GM06990 (cell line): ENCODE measurements around the gene AK1.

Experiments used
- DNase-seq: peaks from one replicate; pipeline ENCODE4 v3.0.0-alpha.2; 2011; ENCODE audit not compliant: insufficient read length; ENCODE audit errors: extremely low read depth
- H3K27me3 ChIP-seq: replicated peaks from 2 replicates; pipeline ENCODE4 v1.6.0; 2011; ENCODE audit warnings: low read length; ENCODE audit not compliant: control insufficient read depth, insufficient read depth
- H3K36me3 ChIP-seq: 2 replicates; pipeline ENCODE4 v1.5.1; 2011; ENCODE audit warnings: low read length; ENCODE audit not compliant: control insufficient read depth, insufficient read depth
- H3K4me3 ChIP-seq: replicated peaks from 2 replicates; pipeline ENCODE4 v1.5.1; 2011; ENCODE audit warnings: low read depth, mild to moderate bottlenecking, control low read depth, low read length
- TF ChIP-seq, protein P1 (sequence below): IDR thresholded peaks from 2 replicates; pipeline ENCODE4 v1.5.1; 2011; ENCODE audit warnings: low read length, control low read depth, mild to moderate bottlenecking, inconsistent platforms; ENCODE audit not compliant: insufficient read depth, poor library complexity, severe bottlenecking

The AK1 gene

DNA sequence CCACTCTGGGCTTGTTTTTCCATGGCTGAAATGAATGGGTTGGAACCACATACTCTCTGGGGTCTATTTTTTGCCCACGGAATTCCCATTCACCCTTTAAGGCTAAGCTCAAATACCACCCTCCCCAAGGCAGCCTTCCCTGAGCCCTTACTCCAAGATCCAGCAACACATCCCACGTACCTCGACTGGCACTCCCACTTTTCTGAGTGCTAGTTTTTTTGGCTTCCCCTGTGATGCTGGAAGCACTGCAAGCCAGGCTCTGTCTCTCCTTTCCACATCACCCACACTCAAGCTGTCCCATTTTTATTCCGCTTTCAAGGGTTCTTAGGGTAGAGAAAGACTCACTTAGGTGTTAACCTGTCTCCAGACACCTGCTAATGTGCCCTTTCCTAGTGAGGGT, 15.9 kb upstream of the AK1 start:
- TF ChIP-seq, protein P1, sequence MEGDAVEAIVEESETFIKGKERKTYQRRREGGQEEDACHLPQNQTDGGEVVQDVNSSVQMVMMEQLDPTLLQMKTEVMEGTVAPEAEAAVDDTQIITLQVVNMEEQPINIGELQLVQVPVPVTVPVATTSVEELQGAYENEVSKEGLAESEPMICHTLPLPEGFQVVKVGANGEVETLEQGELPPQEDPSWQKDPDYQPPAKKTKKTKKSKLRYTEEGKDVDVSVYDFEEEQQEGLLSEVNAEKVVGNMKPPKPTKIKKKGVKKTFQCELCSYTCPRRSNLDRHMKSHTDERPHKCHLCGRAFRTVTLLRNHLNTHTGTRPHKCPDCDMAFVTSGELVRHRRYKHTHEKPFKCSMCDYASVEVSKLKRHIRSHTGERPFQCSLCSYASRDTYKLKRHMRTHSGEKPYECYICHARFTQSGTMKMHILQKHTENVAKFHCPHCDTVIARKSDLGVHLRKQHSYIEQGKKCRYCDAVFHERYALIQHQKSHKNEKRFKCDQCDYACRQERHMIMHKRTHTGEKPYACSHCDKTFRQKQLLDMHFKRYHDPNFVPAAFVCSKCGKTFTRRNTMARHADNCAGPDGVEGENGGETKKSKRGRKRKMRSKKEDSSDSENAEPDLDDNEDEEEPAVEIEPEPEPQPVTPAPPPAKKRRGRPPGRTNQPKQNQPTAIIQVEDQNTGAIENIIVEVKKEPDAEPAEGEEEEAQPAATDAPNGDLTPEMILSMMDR = no peak
- Histone ChIP-seq H3K4me3 (no peak overlapping the region), H3K36me3 (peaks cover 36% of the 10 kb centered on the region), H3K27me3 (no peaks in the 10 kb centered on the region)
- no peak for DNase-seq

DNA sequence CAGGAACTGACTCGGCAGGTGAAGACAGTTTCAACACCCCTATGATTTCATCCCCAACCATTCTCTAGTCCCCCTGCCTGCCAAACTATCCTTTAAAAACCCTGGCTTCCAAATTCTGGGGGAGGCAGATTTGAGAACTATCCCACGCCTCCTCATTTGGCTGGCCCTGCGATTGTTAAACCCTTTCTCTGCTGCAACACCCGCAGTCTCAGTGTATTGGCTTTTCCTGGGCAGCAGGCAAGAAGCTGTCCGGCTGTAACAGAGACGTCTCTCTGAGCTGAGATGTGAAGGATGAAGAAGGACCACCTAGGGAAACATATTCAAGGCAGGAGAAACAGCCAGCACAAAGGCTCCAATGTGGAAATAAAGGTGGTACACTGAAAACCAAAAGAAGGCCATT, 15.4 kb upstream of the AK1 start:
- TF ChIP-seq, protein P1 = no peak
- no peak for DNase-seq
- H3K27me3 ChIP-seq = no peaks in the 10 kb centered on the region
- no peak overlapping the region for H3K4me3 ChIP-seq
- peaks cover 36% of the 10 kb centered on the region for H3K36me3 ChIP-seq

DNA sequence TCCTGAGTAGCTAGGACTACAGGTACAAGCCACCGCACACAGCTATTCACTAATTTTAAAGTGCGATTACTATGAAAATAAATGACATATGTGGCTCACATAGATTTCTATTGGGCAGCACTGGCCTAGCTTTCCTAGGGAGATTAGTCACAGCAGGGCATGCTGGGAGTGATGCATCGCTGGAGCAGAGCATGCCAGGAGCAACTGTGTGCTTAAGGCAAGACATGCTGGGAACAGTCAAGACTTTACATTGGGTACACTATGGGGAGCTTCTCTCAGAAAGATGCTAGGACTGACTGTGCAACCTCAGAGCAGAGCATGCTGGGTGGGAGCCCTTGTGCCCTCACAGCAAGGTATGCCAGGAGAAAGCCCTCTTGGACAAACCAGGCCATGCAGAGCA, 12.6 kb upstream of the AK1 start:
- TF ChIP-seq, protein P1 = no peak
- no peaks in the 10 kb centered on the region for H3K27me3 ChIP-seq
- H3K4me3 ChIP-seq = no peak overlapping the region
- H3K36me3 ChIP-seq = peaks cover 33% of the 10 kb centered on the region
- no peak for DNase-seq

DNA sequence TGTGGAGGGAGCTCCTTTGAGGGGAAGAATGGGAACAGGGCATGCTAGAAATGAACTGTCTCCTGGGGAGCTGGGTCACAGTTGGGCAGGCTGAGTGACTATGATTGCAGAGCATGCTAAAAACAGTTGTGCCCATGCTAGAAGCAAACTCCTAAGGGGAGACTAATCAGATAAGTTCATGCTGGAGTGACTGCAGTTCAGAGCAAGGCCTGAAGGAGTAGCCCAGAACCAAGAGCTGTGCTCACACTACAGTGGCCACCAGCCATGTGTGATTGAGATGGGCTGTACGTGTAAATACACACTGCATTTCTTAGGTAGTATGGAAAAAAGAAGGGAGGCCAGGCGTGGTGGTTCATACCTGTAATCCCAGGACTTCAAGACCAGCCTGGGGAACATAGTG, 10.3 kb upstream of the AK1 start:
- Histone ChIP-seq H3K36me3 (peaks cover 14% of the 10 kb centered on the region), H3K4me3 (no peak overlapping the region), H3K27me3 (no peaks in the 10 kb centered on the region)
- TF ChIP-seq, protein P1 = no peak
- no peak for DNase-seq

DNA sequence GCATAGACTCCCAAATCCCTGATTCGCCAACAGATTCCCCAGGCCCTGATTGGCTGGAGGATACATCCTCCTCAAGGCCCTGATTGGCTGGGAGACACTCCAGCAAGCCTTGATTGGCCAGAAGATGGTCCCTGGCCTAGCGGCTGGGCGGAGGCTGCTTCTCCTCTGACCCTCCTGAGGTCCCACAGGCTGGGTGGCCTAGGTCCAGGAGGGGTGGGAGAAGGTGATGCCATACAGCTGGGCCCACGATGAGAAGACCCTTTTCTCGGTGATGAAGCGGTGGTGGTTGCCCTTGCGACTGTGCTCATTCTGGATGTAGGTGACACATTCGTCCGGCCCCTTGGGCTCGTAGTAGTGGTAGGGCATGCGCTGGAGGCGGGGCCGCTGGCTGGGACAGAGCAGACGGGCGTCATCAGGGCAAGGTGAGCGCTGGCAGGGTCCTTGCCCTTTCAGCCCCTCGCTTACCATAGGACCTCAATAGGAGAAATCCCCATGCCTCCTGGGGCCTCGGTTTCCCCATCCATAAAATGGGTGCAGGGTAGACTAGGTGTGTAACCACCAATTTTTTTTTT, 9.0 kb upstream of the AK1 start:
- Histone ChIP-seq H3K4me3 (no peak overlapping the region), H3K36me3 (peaks cover 12% of the 10 kb centered on the region), H3K27me3 (no peaks in the 10 kb centered on the region)
- TF ChIP-seq, protein P1 = no peak
- peak; percentile 8 for DNase-seq

DNA sequence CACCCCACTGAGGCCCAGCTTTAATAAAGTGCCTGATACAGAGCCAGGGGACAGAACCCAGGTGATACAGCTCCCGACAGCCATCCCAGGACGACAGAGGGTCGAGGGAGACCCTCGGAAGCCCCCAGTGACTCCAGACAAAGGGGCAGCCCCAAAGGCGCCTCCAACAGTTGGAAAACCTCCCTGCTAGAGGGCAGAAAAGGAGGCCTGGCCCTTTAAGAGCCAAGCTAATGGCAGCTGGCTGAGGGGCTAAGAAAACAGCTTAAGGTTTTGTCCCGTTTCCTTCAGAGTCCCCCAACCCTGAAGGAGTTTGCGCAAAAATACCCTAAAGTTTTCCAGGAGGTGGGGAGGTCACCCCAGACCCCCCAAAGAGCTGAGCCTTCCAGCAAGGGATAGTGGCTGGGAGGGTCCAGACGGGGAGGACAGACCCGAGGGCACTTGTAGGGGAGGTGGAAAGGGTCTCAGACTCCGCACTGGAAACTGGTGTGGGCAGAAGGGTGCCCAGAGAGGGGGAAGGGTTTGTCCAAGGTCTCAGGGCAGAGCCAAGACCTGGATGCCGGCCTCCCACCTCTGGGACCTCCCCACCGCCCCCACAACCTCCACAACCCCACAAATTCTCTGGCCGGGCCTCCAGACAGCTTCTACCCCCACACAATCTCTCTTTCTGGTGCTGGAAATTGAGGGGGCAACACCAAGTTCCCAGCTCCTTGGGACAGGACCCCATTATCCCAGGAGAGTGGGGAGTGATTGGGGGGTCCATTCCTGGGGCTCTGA, 8.2 kb upstream of the AK1 start:
- peaks cover 12% of the 10 kb centered on the region for H3K36me3 ChIP-seq
- no peaks in the 10 kb centered on the region for H3K27me3 ChIP-seq
- TF ChIP-seq, protein P1 = no peak
- no peak for DNase-seq
- no peak overlapping the region for H3K4me3 ChIP-seq
